Prostate gland (tissue), 2 donors: ENCODE data around the gene TASP1. TPM values are rescaled to one million over a fixed set of nuclear protein-coding genes. Genes with fewer than 3 reads are reported as not detected.

ENCODE experiments used
- DNase-seq: peaks from one replicate; pipeline ENCODE4 v3.0.0-alpha.2; 2019; ENCODE audit warnings: low spot score
- H3K27ac ChIP-seq, 2 donors: fragments of 200-600 bp; sonication (generic); 2 replicates each; pipeline ENCODE4 v1.5.1; 2017 to 2019
- H3K27me3 ChIP-seq: fragments of 200-600 bp; sonication (generic); replicated peaks from 2 replicates; pipeline ENCODE4 v1.5.1; 2019; ENCODE audit not compliant: insufficient read depth
- H3K36me3 ChIP-seq, 2 donors: fragments of 200-600 bp; sonication (generic); 1 replicate in 1 of 2; 2 replicates in 1 of 2; pipeline versions ENCODE4 v1.5.1 to v1.8.1; 2017 to 2019
- H3K4me1 ChIP-seq: fragments of 200-600 bp; sonication (generic); replicated peaks from 2 replicates; pipeline ENCODE4 v1.5.1; 2019
- H3K4me3 ChIP-seq, 2 donors: fragments of 200-600 bp; sonication (generic); 2 replicates each; pipeline ENCODE4 v1.5.1; 2017 to 2019
- H3K9me3 ChIP-seq: fragments of 200-600 bp; sonication (generic); 2 replicates; pipeline ENCODE4 v1.5.1; 2017
- POLR2A ChIP-seq: fragments of 450-650 bp; IDR thresholded peaks from one replicate; pipeline ENCODE4 v1.6.1; 2016; ENCODE audit warnings: antibody characterized with exemption, mild to moderate bottlenecking
- POLR2AphosphoS5 ChIP-seq: sonication (generic); formaldehyde crosslinking; IDR thresholded peaks from one replicate; pipeline ENCODE4 v1.6.1; 2017; ENCODE audit warnings: antibody characterized with exemption
- WGBS: methylation state at CpG from one replicate; pipeline ENCODE4 v1.1.5; 2018; 5-methylcytosine and 5-hydroxymethylcytosine counted together
- intact Hi-C: fragments of 100-400 bp; cut with DNase I; formaldehyde crosslinking; loops from one replicate; pipeline ENCODE4 v1.14.2; 2022
- total RNA-seq, 2 donors: library from RNA; depleted of rRNA; stranded (reverse); fragments of >200 nt; gene quantifications; one replicate each; pipeline ENCODE4 v1.1.0, GENCODE V29; 2016
- TF ChIP-seq, protein P1 (sequence below), 4 experiments: fragments of 200-600 bp in 2 of 4; fragments of 450-650 bp in 2 of 4; sonication (generic) in 2 of 4; IDR thresholded peaks; 1 replicate in 3 of 4; 2 replicates in 1 of 4; pipeline ENCODE4 v1.5.1; 2016 to 2019; ENCODE audit warnings: antibody characterized with exemption in 4 of 4, mild to moderate bottlenecking in 2 of 4, moderate library complexity in 2 of 4

The TASP1 gene
- total RNA-seq, 2 donors from 2014 or later: 9.3 to 14.2 TPM

DNA sequence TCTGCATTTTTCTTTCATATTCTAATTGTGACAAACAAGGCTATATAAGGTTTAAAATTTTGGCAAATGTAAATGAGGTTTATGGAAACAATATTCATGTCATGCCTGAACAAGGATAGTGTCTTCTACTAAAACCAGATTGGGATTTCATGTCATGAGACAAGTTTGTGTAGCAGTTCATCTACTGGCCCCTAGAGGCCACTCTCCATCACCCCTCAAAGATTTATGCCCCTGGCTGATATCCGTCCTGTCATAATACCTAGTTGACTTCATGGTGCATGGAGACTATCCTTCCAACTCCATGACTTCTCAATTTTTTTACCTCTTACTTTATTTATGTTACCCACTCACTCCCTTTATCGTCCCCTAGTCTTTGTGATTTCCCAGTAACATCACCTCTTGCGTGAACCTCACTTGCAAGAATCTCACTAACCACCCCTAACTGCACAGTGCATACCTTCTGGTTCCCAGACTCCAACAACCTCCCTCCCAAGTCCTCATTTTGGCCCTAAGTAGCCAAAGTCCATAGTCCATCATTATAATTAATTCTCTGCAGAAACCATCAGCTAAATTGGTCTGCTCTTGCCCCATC is 179.8 kb downstream of the TASP1 start:
- DNase-seq: no peak
- TF ChIP-seq POLR2AphosphoS5 (no peak), POLR2A (no peak)
- TF ChIP-seq, protein P1, sequence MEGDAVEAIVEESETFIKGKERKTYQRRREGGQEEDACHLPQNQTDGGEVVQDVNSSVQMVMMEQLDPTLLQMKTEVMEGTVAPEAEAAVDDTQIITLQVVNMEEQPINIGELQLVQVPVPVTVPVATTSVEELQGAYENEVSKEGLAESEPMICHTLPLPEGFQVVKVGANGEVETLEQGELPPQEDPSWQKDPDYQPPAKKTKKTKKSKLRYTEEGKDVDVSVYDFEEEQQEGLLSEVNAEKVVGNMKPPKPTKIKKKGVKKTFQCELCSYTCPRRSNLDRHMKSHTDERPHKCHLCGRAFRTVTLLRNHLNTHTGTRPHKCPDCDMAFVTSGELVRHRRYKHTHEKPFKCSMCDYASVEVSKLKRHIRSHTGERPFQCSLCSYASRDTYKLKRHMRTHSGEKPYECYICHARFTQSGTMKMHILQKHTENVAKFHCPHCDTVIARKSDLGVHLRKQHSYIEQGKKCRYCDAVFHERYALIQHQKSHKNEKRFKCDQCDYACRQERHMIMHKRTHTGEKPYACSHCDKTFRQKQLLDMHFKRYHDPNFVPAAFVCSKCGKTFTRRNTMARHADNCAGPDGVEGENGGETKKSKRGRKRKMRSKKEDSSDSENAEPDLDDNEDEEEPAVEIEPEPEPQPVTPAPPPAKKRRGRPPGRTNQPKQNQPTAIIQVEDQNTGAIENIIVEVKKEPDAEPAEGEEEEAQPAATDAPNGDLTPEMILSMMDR (IDR thresholded peaks at IDR 0.05): peak in 3 of 4 experiments; percentile 45 to 53 (median 48)
- 83% methylated on average over 3 of the region's 3 CpGs for whole genome bisulfite sequencing
- Histone ChIP-seq H3K4me1 (no peaks in the 10 kb centered on the region), H3K36me3 (no peaks in the 10 kb centered on the region), H3K4me3 (no peak overlapping the region), H3K27me3 (no peaks in the 10 kb centered on the region), H3K9me3 (no peaks in the 10 kb centered on the region), H3K27ac (no peak overlapping the region)
- intact Hi-C loops: loop anchor here (10.0 kb wide), 1 partner anchor 86 kb away; no protein-coding TSS in a partner anchor

DNA sequence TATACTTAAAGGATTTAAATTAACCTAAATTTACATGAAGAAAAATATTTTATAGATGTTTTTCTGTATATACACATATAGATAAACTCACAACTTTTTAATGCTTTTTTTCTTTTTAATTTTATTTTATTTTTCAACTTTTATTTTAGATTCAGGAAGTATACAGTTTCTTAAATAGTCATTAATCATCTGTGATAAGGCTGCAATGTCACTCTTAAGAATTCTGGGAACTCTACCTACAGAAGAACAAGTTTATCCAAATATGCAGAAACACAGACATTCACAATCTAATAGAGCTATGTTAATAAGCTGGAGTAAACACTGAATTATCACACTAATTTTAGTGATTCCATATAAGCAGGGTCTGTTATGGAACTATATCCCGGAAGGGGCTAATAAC is 181.2 kb downstream of the TASP1 start:
- DNase-seq: no peak
- Histone ChIP-seq H3K4me1 (no peaks in the 10 kb centered on the region), H3K36me3 (no peaks in the 10 kb centered on the region), H3K27me3 (no peaks in the 10 kb centered on the region), H3K9me3 (no peaks in the 10 kb centered on the region), H3K4me3 (no peak overlapping the region), H3K27ac (no peak overlapping the region)
- intact Hi-C loops: loop anchor here (10.0 kb wide), 1 partner anchor 87 kb away; no protein-coding TSS in a partner anchor
- no peak for TF ChIP-seq POLR2AphosphoS5
- WGBS: 94% methylated on average over 1 of the region's 1 CpG

DNA sequence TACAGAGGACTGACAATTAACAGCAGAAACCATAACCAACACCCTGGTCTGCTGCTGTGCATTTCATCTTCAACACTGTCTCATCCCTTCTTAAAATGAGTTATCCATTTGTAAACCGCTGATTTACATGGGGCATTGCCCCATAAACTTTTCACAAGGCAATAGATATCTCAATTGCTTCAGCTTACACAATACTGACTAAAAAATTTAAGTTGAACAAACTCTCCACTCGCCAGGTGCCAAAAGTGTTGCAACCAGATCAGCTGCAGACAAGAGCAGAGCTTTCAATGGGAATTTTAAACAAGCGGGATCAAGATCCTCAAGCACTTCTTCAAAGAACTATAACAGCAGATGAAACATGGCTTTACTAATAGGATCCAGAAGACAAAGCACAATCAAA is 183.0 kb downstream of the TASP1 start:
- no peaks in the 10 kb centered on the region for H3K36me3 ChIP-seq
- WGBS: 76% methylated on average over 3 of the region's 3 CpGs
- intact Hi-C loops: loop anchor here (10.0 kb wide), 1 partner anchor 89 kb away; no protein-coding TSS in a partner anchor
- no peaks in the 10 kb centered on the region for H3K27me3 ChIP-seq
- H3K9me3 ChIP-seq: no peaks in the 10 kb centered on the region
- H3K27ac ChIP-seq: no peak overlapping the region
- no peak overlapping the region for H3K4me3 ChIP-seq
- peak; percentile 6 for DNase-seq
- H3K4me1 ChIP-seq: no peaks in the 10 kb centered on the region
- TF ChIP-seq POLR2AphosphoS5 (no peak), POLR2A (no peak)
- TF ChIP-seq, protein P1 (IDR thresholded peaks at IDR 0.05): no peak

DNA sequence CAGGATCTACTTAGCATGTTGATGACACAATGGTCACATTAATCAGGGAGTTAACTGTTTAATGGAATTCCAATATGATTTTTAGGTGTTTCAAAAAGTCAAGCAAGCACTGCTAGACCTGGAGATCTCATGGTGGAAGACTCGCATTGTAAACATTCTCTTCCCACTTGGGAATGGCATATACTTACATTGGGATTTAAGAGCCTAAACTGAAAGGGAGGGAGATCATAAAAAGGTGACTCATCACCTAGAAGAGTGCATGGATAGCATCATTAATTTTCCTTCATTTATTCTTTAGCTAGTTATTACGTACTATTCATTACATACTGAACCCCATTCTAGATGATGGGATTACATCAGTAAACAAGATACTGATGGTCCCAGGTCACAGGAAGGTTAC is 185.4 kb downstream of the TASP1 start:
- Histone ChIP-seq H3K4me3 (no peak overlapping the region), H3K9me3 (no peaks in the 10 kb centered on the region), H3K27me3 (no peaks in the 10 kb centered on the region), H3K27ac (no peak overlapping the region), H3K4me1 (no peaks in the 10 kb centered on the region), H3K36me3 (no peaks in the 10 kb centered on the region)
- intact Hi-C loops: loop anchor here (10.0 kb wide), 1 partner anchor 91 kb away; no protein-coding TSS in a partner anchor
- TF ChIP-seq, protein P1 (IDR thresholded peaks at IDR 0.05): no peak
- no peak for TF ChIP-seq POLR2AphosphoS5
- no peak for TF ChIP-seq POLR2A
- WGBS: 95% methylated on average over 2 of the region's 2 CpGs
- no peak for DNase-seq

DNA sequence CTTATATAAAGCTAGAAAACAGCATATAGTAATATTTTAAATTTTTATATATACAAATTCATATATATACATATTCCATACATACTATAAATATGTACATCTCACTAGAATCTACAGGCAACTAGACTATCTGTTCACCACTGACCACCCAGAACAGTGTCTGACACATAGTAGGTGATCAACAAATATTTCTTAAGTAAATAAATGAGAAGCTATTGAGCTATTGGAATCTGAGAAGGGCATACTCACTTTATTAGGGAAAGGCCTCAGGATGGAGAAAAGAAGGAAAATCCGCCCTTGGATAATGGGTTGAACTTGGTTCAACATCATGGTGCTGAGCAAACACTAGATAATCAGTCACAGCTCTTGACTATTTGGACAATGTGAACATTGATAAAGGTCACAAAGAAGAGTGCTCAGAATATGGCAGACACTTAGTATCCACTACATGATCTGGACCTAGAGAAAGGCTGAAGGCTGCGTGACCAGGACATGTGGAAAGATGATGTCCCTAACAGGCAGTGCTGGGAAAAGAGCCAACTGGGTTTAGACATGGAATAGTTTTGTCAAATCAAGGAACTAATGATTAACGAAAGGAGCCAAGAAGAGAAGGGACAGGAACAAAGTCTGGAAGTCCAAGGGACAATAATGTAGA is 186.1 kb downstream of the TASP1 start:
- Histone ChIP-seq H3K27ac (no peak overlapping the region), H3K27me3 (no peaks in the 10 kb centered on the region), H3K36me3 (no peaks in the 10 kb centered on the region), H3K4me1 (no peaks in the 10 kb centered on the region), H3K9me3 (no peaks in the 10 kb centered on the region), H3K4me3 (no peak overlapping the region)
- TF ChIP-seq, protein P1 (IDR thresholded peaks at IDR 0.05): no peak
- TF ChIP-seq POLR2AphosphoS5: no peak
- no peak for TF ChIP-seq POLR2A
- WGBS: 95% methylated on average over 3 of the region's 3 CpGs
- DNase-seq: no peak
- intact Hi-C loops: loop anchor here (10.0 kb wide), 1 partner anchor 92 kb away; no protein-coding TSS in a partner anchor
